HG03521 (cell line): Measurements from ENCODE around the gene SOX6.
A peak's percentile ranks its signal among the peaks of the same experiment; 100 is the strongest.

Experiments used
- ATAC-seq: cut with Tn5 transposase; IDR thresholded peaks from one replicate; pipeline ENCODE4 v1.9.1; 2021; ENCODE audit warnings: mild to moderate bottlenecking, moderate library complexity; ENCODE audit not compliant: unreplicated experiment

SOX6 gene

GRCh38 chr11:16194566-16194965, 161.8 kb downstream of the SOX6 start:
- ATAC-seq: no peak

GRCh38 chr11:16193897-16194381, 162.4 kb downstream of the SOX6 start:
- ATAC-seq: no peak

GRCh38 chr11:16191868-16192240, 164.5 kb downstream of the SOX6 start:
- no peak for ATAC-seq

GRCh38 chr11:16191212-16191867, 165.0 kb downstream of the SOX6 start:
- peak; percentile 50 for ATAC-seq

GRCh38 chr11:16186680-16187079, 169.7 kb downstream of the SOX6 start:
- ATAC-seq: no peak

GRCh38 chr11:16185042-16185441, 171.3 kb downstream of the SOX6 start:
- ATAC-seq: no peak

- no peak for ATAC-seq
These were observed 171.8 kb downstream of the SOX6 start for GRCh38 chr11:16184588-16184987.

- no peak for ATAC-seq
These were observed 173.8 kb downstream of the SOX6 start for GRCh38 chr11:16182553-16182952.

GRCh38 chr11:16180868-16181267, 175.5 kb downstream of the SOX6 start:
- ATAC-seq: no peak

GRCh38 chr11:16179676-16180075, 176.7 kb downstream of the SOX6 start:
- ATAC-seq: no peak

GRCh38 chr11:16178273-16178672, 178.1 kb downstream of the SOX6 start:
- no peak for ATAC-seq

GRCh38 chr11:16177688-16178087, 178.7 kb downstream of the SOX6 start:
- ATAC-seq: no peak

- ATAC-seq: no peak
These were observed 182.5 kb downstream of the SOX6 start for GRCh38 chr11:16173798-16174197.

GRCh38 chr11:16171882-16172281, 184.5 kb downstream of the SOX6 start:
- no peak for ATAC-seq

GRCh38 chr11:16169956-16170847, 186.1 kb downstream of the SOX6 start:
- no peak for ATAC-seq

GRCh38 chr11:16169541-16169940, 186.8 kb downstream of the SOX6 start:
- no peak for ATAC-seq

- ATAC-seq: no peak
These were observed 188.4 kb downstream of the SOX6 start for GRCh38 chr11:16167706-16168487.

GRCh38 chr11:16166571-16166970, 189.8 kb downstream of the SOX6 start:
- no peak for ATAC-seq

GRCh38 chr11:16160146-16160545, 196.2 kb downstream of the SOX6 start:
- ATAC-seq: no peak

GRCh38 chr11:16158426-16158994, 197.8 kb downstream of the SOX6 start:
- no peak for ATAC-seq

GRCh38 chr11:16157327-16157726, 199.0 kb downstream of the SOX6 start:
- no peak for ATAC-seq
